ENCODE measurements around the gene CD2BP2. TPM values are rescaled to one million over a fixed set of nuclear protein-coding genes. Genes with fewer than 3 reads are reported as not detected.

The CD2BP2 gene
- total RNA-seq, 2 experiments from 2014 or later = 71.3 to 72.5 TPM

DNA sequence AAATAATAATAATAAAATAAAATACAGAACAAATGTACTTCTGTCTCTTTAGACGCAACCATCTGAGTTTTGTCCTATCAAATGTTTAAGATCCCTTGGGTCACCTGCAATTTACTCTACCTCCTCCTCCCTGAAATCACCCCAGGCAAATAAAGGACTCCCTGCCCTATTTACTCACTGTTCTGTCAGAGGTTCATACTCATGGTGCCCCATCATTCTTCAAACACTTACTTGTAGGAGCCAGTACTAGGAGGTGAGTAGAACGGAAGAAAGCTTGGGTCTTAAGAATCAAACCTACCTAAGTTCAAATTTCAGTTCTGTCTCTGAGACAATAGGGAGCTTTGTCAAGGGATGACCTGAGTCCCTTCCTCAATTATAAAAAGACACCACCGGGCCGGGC lies 11.4 kb upstream of the CD2BP2 start:
- Mint-ChIP-seq H3K4me1 (peaks cover 45% of the 10 kb centered on the region), H3K27me3 (no peaks in the 10 kb centered on the region), H3K9me3 (no peaks in the 10 kb centered on the region), H3K27ac (no peak overlapping the region), H3K4me3 (peak overlapping the region; percentile 93), H3K36me3 (peaks cover 32% of the 10 kb centered on the region)
- POLR2A ChIA-PET = interaction anchor here (1.1 to 1.5 kb wide), 2 partner anchors 16 to 41 kb away, joined by 3 read pairs; partner anchors contain the start of genes SEPTIN1 and ZNF771
- DNase-seq (no peak), ATAC-seq (ENCODE audit: low read depth) (no peak)

DNA sequence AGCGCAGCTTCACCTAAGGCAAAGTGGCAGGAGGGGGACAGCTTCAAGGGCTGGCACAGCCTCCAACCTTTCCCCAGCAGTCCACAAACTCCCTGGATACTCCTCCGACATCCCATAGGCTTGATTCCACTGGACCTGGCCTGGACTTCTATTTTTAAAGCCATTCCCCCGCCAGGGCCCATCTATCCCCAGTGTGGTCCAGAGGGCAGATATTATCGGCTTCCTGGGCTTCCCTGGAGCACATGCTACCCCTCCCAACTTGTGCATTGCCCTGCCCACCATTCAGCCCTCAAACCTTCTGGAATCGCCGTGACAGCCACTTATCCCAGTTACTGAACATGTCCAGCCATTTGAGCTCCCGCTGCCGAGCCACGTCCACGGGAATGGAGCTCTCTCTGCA lies 10.1 kb upstream of the CD2BP2 start:
- Mint-ChIP-seq H3K27ac (peak overlapping the region; percentile 19), H3K36me3 (peaks cover 41% of the 10 kb centered on the region)
- POLR2A ChIA-PET = interaction anchor here (2.0 kb wide), 1 partner anchor 10 kb away, joined by 5 read pairs; the partner anchor contains the start of gene CD2BP2

DNA sequence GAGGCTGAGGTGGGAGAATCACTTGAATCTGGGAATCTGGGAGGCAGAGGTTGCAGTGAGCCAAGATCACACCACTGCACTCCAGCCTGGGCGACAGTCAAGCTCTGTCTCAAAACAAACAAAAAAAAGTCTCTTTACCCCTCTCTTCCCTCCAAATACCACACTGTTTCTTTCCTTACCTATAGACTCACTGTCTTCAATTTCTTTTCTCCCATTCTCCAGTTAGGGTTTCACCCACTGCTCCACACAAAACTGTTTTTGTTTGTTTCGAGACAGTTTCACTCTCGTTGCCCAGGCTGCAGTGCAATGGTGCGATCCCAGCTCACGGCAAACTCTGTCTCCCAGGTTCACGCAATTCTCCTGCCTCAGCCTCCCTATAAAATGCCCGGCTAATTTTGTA lies 6.1 kb upstream of the CD2BP2 start:
- H3K36me3 Mint-ChIP-seq = peaks cover 25% of the 10 kb centered on the region
- ATAC-seq (ENCODE audit: low read depth) = no peak
- no peak for DNase-seq
- H3K9me3 Mint-ChIP-seq = no peaks in the 10 kb centered on the region
- POLR2A ChIA-PET = interaction anchor here (2.0 kb wide), 1 partner anchor 10 kb away, joined by 7 read pairs; the partner anchor contains the start of gene TBC1D10B
- H3K4me3 Mint-ChIP-seq = no peak overlapping the region
- peaks cover 26% of the 10 kb centered on the region for H3K4me1 Mint-ChIP-seq
- no peak overlapping the region for H3K27ac Mint-ChIP-seq
- H3K27me3 Mint-ChIP-seq = no peaks in the 10 kb centered on the region

More for the DNA sequence above, 10.1 kb upstream of the CD2BP2 start:
- no peak for ATAC-seq (ENCODE audit: low read depth)
- no peak for DNase-seq
- Mint-ChIP-seq H3K27me3 (no peaks in the 10 kb centered on the region), H3K4me3 (no peak overlapping the region), H3K4me1 (peaks cover 45% of the 10 kb centered on the region), H3K9me3 (no peaks in the 10 kb centered on the region)

DNA sequence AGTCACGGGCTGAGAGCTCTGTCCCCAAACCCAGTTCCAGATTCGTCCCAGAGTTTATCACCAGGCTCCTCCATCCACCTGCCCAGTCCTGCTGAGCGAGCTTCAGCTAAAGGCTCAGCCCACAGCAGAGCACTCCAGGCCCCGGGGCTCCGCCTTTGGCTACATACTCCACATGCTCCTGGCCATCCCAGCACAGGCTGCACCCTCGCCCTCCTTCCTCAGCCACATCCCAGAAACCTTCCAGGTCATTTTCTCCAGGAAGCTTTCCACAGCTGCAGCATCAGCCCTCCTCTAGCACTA lies 4.7 kb upstream of the CD2BP2 start:
- Mint-ChIP-seq H3K27ac (no peak overlapping the region), H3K36me3 (peaks cover 23% of the 10 kb centered on the region), H3K4me3 (no peak overlapping the region), H3K4me1 (peaks cover 27% of the 10 kb centered on the region), H3K9me3 (no peaks in the 10 kb centered on the region), H3K27me3 (no peaks in the 10 kb centered on the region)
- DNase-seq (no peak), ATAC-seq (ENCODE audit: low read depth) (no peak)
- POLR2A ChIA-PET = interaction anchor here (0.6 to 2.1 kb wide), 4 partner anchors 11 to 298 kb away, joined by 3 to 6 read pairs (median 3); partner anchors contain the start of genes FBRS and TBC1D10B

DNA sequence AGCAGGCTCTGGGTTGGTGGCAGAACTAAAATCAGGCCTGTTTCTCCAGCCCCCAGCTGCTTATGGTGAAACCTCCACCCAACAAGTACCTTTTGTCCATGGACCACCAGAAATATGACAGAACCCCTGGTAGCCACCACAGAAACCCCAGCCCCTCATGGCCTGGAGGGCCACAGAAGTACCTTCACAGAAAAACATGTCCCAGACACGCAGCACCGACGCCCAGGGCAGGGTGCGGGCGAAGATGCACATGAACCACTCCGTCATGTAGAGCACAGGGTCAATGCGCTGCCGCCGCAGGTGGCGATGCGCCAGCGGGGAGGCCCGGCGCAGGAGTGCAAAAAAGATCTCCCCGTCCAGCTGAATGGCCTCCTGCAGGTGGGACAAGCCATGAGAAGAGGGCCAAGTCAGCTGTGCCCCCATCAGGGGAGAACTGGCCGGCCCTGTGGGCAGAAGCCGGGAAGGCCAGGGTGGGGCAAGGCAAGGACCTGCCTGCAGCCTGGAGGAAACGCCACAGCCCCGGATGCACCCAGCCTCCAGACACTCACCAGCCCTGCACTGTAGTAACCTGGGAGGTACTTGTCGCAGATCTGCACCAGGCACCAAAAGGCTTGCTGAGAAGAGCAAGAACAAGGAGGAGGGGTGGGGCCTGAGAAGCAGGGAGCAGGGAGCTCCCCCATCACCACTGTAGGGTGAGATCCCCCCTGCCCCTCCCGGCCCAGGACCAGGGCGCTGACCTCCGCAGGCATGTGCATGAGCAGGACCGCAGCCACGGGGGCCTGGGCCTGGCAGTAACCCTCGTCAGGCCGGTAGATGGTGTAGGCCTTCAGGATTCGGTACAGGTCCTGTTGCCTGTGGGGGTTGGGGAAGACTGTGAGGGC lies 4.1 kb upstream of the CD2BP2 start:
- Mint-ChIP-seq H3K27me3 (no peaks in the 10 kb centered on the region), H3K27ac (no peak overlapping the region), H3K9me3 (no peaks in the 10 kb centered on the region), H3K4me3 (no peak overlapping the region), H3K4me1 (peaks cover 30% of the 10 kb centered on the region), H3K36me3 (peaks cover 25% of the 10 kb centered on the region)
- ATAC-seq (ENCODE audit: low read depth) (no peak), DNase-seq (no peak)
- POLR2A ChIA-PET = interaction anchor here (0.5 to 2.1 kb wide), 4 partner anchors 11 to 299 kb away, joined by 3 to 6 read pairs (median 3); partner anchors contain the start of genes FBRS and TBC1D10B

DNA sequence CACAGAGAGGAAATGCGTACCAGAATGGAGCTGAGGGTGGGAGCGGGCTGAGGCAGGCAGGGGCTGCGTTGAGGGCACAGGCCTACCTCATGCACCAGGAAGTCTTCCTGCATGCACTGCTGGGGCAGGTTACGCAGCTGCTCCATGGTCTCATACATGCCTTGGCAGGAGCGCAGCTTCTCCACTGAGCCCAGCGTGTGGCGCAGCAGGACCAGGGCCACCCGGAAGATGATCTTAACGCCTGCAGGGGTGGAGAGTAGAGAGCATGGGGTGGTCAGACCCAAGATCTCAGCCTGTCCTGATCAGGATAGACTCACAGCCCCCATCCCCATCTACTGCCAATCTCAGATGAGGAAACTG lies 3.4 kb upstream of the CD2BP2 start:
- Mint-ChIP-seq H3K4me3 (no peak overlapping the region), H3K36me3 (peaks cover 27% of the 10 kb centered on the region), H3K4me1 (peaks cover 33% of the 10 kb centered on the region), H3K27me3 (no peaks in the 10 kb centered on the region), H3K9me3 (no peaks in the 10 kb centered on the region), H3K27ac (no peak overlapping the region)
- ATAC-seq (ENCODE audit: low read depth) (no peak), DNase-seq (no peak)
- POLR2A ChIA-PET = interaction anchor here (1.2 to 2.1 kb wide), 3 partner anchors 9 to 51 kb away, joined by 3 to 6 read pairs (median 3); partner anchors contain the start of gene TBC1D10B

DNA sequence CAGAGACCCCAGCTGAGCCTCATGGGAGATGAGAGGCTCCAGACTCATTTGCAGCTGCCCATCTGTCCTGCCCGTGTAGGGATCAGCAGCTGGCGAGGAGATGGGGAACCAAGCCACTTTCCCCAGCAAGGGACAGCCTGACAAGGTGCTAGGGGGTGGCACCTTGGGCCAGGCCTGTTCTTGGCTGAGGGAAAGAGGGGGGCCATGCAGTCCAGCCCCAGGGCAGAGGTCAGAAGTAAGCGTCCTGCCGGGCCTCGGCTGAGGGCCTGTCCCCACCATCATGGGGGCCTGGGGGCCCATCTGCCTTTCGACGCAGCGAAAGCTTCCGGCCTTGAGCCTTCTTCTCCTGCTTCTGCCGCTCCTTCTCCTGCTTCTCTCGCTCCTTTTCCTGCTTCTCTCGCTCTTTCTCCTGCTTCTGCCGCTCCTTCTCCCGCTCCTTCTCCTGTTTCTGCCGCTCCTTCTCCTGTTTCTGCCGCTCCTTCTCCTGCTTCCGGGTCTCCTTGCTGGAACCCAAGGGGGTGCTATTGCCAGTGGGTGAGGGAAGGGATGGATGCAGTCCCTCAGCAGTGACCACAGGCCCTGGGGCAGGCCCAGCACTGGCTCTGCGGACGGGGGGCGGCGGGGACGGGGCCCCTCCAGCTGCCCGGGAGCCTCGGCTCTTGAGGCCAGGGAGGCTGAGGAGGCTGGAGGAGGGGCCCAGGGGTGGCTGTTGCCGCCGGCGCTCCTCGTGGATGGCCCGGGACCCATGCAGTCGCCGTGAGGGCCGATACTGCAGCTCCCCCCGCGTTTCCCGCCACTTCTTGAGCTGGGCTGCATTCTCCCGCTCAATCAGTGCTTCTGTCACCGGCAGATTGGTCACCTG lies 2.8 kb upstream of the CD2BP2 start:
- no peak overlapping the region for H3K27ac Mint-ChIP-seq
- POLR2A ChIA-PET = interaction anchor here (1.2 to 2.1 kb wide), 3 partner anchors 10 to 51 kb away, joined by 3 to 6 read pairs (median 3); partner anchors contain the start of gene TBC1D10B
- H3K4me1 Mint-ChIP-seq = peaks cover 33% of the 10 kb centered on the region
- no peaks in the 10 kb centered on the region for H3K27me3 Mint-ChIP-seq
- peaks cover 23% of the 10 kb centered on the region for H3K36me3 Mint-ChIP-seq
- no peak for ATAC-seq (ENCODE audit: low read depth)
- H3K9me3 Mint-ChIP-seq = no peaks in the 10 kb centered on the region
- H3K4me3 Mint-ChIP-seq = no peak overlapping the region
- no peak for DNase-seq

DNA sequence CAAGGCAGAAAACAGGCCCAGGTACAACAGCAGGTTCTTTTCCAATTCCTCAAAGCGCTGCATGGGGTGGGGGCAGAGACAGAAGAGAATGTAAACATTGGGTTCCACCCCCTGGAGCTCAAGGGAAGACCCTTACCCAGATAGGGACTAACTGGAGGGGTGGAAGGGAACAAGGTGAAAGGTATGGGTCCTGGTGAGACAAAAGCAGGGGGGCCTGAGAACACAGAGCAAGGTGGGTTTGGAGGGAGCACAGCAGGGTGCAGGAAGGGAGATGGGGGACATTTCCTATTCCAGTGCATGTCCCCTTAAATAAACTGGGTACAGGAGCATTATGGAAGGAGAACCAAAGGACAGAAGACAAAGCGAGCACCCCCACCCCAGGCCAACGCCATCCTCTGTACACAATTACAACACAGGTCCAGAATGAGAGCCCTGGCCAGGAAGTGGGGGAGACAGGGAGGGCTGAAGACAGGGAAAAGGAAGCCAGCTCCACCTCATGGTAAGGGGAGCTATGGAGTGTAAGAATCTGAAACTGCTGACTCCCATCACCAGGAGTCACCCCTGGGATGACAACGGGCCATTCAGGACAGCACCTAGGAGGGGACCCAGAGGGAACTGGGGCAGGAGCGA lies 2.1 kb upstream of the CD2BP2 start:
- ATAC-seq (ENCODE audit: low read depth) (no peak), DNase-seq (no peak)
- peak overlapping the region; percentile 22 for H3K27ac Mint-ChIP-seq
- no peaks in the 10 kb centered on the region for H3K27me3 Mint-ChIP-seq
- peaks cover 29% of the 10 kb centered on the region for H3K4me1 Mint-ChIP-seq
- no peaks in the 10 kb centered on the region for H3K9me3 Mint-ChIP-seq
- POLR2A ChIA-PET = interaction anchor here (0.7 to 1.5 kb wide), 6 partner anchors 10 to 172 kb away, joined by 3 to 6 read pairs (median 4); partner anchors contain the start of genes TBC1D10B and ZNF771
- no peak overlapping the region for H3K4me3 Mint-ChIP-seq
- H3K36me3 Mint-ChIP-seq = peaks cover 18% of the 10 kb centered on the region

DNA sequence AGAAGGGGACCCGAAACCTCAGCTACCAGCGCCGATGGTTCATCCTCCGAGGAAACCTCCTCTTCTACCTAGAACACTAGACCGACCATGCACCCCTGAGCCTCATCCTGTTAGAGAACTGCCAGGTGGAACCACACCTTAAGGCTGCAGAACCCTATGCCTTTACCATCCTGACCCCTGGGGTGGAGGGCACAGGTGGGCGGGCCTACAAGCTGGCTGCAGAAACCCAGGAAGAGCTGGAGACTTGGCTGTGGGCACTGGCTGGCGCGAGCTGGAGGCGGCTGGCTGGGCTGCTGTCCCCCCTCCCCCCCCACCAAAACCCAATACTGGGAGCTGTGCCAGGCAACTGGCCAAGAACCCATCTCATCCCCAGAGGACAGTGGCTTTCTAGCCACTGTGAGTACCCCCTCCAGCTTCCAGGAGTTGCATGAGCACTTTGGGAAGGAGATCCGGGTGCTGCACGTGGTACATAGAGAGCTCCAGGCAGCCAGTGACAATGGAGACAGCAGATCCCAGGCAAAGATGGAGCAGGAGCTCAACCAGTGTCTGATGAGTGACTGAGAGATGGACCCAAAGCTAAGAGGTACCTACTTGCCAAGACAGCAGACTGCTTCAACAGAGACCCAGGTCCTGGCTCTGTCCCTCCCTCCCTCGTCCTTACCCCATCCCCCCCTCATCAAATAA lies 1.4 kb upstream of the CD2BP2 start:
- H3K36me3 Mint-ChIP-seq = peaks cover 17% of the 10 kb centered on the region
- H3K4me1 Mint-ChIP-seq = peaks cover 30% of the 10 kb centered on the region
- H3K27me3 Mint-ChIP-seq = no peaks in the 10 kb centered on the region

DNA sequence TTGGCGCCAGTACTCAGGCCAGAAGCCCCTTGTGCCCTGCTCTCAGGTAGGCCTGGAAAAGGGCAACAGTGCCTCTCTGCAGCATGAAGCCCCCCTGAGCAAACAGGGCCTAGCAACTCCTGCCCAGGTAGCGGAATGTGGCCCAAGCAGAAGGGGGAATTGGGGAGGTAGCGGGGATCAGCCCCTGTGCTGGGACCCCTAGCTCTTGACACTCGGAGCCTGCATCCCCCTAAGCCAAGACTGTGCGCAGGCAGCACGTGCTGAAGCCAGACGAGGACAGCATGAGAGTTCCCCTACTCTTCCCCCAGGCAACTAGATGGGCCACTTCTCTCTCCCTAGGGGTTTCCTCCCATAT lies 823 bp upstream of the CD2BP2 start:
- no peaks in the 10 kb centered on the region for H3K27me3 Mint-ChIP-seq
- POLR2A ChIA-PET = interaction anchor here (1.1 to 2.0 kb wide), 7 partner anchors 9 to 263 kb away, joined by 4 to 9 read pairs (median 5); partner anchors contain the start of genes SEPTIN1 and TBC1D10B
- H3K4me1 Mint-ChIP-seq = peaks cover 28% of the 10 kb centered on the region
- no peaks in the 10 kb centered on the region for H3K9me3 Mint-ChIP-seq
- peaks cover 16% of the 10 kb centered on the region for H3K36me3 Mint-ChIP-seq
- DNase-seq = no peak
- H3K4me3 Mint-ChIP-seq = peak overlapping the region; percentile 94
- no peak for ATAC-seq (ENCODE audit: low read depth)
- H3K27ac Mint-ChIP-seq = peak overlapping the region; percentile 87

More for the DNA sequence above, 1.4 kb upstream of the CD2BP2 start:
- no peaks in the 10 kb centered on the region for H3K9me3 Mint-ChIP-seq
- H3K27ac Mint-ChIP-seq = peak overlapping the region; percentile 87
- no peak for ATAC-seq (ENCODE audit: low read depth)
- no peak for DNase-seq
- POLR2A ChIA-PET = interaction anchor here (0.7 to 1.5 kb wide), 7 partner anchors 13 to 171 kb away, joined by 3 to 6 read pairs (median 5); partner anchors contain the start of genes SEPTIN1, TBC1D10B and ZNF771
- H3K4me3 Mint-ChIP-seq = peak overlapping the region; percentile 94

DNA sequence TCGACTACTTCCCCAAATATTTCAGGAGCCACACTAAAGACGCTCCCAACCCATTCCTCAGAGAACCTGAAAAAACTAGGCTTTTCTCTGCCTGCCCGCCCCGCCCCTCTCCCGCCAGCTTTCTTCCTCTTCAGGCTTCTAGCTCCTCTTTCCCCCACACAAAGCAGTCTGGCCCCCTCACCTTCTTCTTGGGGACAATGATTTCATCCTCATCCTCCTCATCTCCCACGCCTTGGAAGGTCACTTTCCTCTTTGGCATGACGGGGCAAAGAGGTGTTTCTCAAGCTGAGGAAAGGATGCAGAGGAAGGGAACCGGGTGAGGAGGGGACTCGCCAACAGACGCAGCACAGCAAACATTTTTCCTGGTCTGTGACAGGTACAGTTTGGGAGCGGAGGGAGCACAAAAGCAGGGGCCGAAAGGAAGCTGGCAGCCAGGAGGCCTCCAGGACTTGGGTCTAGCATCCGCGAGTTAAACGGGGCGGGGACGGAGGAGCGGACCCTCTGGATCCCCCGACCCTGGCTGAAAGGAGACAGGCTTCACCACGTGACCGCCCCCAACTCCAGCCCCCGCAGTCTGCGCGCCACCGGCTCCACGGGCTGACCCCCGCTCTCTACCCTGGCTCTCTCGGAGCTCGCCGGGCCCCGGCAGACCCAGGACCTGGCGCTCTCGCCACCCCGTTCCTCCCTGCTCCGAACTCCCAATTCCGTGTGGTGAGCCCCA lies 525 bp downstream of the CD2BP2 start:
- POLR2A ChIA-PET = interaction anchor here (0.6 to 2.7 kb wide), 12 partner anchors 8 to 262 kb away, joined by 3 to 13 read pairs (median 6); partner anchors contain the start of genes SEPTIN1, TBC1D10B and ZNF48
- H3K4me1 Mint-ChIP-seq = peaks cover 37% of the 10 kb centered on the region
- H3K27ac Mint-ChIP-seq = peak overlapping the region; percentile 90
- no peaks in the 10 kb centered on the region for H3K27me3 Mint-ChIP-seq
- DNase-seq (no peak), ATAC-seq (ENCODE audit: low read depth) (peak; percentile 42)
- H3K9me3 Mint-ChIP-seq = no peaks in the 10 kb centered on the region
- peaks cover 15% of the 10 kb centered on the region for H3K36me3 Mint-ChIP-seq
- peak overlapping the region; percentile 94 for H3K4me3 Mint-ChIP-seq

Measured in activated naive CD8-positive, alpha-beta T cell treated with anti-CD3 and anti-CD28 coated beads, Interleukin-2, amount 10 ng/mL, durations not matched to agents 7 days and 5 days (primary cell).